GM12878 (cell line): Measurements from ENCODE around the gene TMEM168.

Experiments
- EZH2 ChIP-seq: IDR thresholded peaks from 2 replicates; pipeline ENCODE4 v1.6.1; 2012; ENCODE audit warnings: low read depth, mild to moderate bottlenecking, control low read depth, inconsistent platforms, low read length, borderline replicate concordance; ENCODE audit not compliant: control insufficient read depth
- JUNB ChIP-seq: IDR thresholded peaks from 2 replicates; pipeline ENCODE4 v1.6.1; 2016; ENCODE audit warnings: antibody characterized with exemption, mild to moderate bottlenecking
- MYC ChIP-seq: IDR thresholded peaks from 2 replicates; pipeline ENCODE4 v1.6.1; 2011; ENCODE audit warnings: mild to moderate bottlenecking, low read length, moderate library complexity, inconsistent platforms; ENCODE audit not compliant: insufficient read depth, insufficient replicate concordance, insufficient read length, severe bottlenecking
- POLR2A ChIP-seq: IDR thresholded peaks from 2 replicates; pipeline ENCODE4 v1.6.1; 2011; ENCODE audit warnings: low read depth, mild to moderate bottlenecking, low read length
- TARDBP ChIP-seq: IDR thresholded peaks from 2 replicates; pipeline ENCODE4 v1.6.1; 2016; ENCODE audit warnings: borderline replicate concordance
- TF ChIP-seq, protein P1 (sequence below), 3 experiments: IDR thresholded peaks in 2 of 3; conservative IDR thresholded peaks in 1 of 3; 2 replicates each; pipeline ENCODE4 v1.5.1; 2011; ENCODE audit warnings: low read depth in 3 of 3, low read length in 3 of 3, mild to moderate bottlenecking in 3 of 3, control low read depth in 2 of 3, moderate library complexity in 2 of 3, inconsistent platforms in 1 of 3, mixed read lengths in 1 of 3; ENCODE audit not compliant: control insufficient read depth in 2 of 3, insufficient read depth in 1 of 3; ENCODE audit errors: extremely low read depth in 1 of 3
- TF ChIP-seq, protein P2 (sequence below): IDR thresholded peaks from 2 replicates; pipeline ENCODE4 v1.6.1; 2012; ENCODE audit warnings: low read depth, low read length, improper control_type of control experiment

DNA sequence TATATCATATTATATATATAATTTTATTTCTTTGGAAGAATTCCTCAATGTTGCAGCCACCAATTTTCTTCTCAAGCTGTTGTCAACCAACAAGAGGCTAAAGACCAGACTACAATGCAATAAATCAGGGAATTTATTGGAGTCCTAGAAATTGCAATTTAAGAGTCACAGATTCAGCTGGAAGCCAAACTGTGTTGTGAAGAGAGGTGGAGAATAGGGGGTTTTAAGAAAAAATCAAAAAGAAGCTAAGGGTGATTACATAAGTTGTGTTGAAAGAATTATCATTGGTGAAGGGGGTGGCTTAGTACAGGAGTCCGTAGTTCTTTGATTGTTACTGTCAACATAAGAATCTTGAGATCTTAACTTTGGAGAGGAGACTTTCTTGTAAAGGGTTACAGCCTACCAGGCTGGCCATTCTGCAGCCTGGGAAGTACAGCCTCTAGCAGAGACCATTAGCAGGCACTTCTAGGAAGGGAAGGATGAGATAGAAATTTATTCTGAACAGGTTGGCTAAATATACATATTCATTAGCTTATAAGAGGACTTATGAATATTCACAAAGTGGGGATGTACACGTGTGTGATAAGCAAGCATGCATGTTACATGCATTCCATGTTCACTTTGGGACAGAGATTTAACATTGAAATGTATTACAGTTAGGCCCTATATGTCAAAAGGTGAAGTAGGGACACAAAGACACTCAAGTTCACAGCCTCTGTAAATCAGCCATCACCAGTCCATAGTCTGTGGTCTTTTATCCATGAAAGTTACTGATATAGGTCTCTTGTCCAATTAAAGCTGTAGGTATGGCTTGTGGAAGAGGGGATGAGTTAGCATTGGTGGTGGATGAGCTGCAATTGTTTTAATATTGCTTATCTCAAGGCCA lies 8.3 kb upstream of the TMEM168 start:
- TF ChIP-seq EZH2 (no peak), TARDBP (no peak), JUNB (no peak), MYC (no peak), POLR2A (no peak)
- TF ChIP-seq, protein P1, sequence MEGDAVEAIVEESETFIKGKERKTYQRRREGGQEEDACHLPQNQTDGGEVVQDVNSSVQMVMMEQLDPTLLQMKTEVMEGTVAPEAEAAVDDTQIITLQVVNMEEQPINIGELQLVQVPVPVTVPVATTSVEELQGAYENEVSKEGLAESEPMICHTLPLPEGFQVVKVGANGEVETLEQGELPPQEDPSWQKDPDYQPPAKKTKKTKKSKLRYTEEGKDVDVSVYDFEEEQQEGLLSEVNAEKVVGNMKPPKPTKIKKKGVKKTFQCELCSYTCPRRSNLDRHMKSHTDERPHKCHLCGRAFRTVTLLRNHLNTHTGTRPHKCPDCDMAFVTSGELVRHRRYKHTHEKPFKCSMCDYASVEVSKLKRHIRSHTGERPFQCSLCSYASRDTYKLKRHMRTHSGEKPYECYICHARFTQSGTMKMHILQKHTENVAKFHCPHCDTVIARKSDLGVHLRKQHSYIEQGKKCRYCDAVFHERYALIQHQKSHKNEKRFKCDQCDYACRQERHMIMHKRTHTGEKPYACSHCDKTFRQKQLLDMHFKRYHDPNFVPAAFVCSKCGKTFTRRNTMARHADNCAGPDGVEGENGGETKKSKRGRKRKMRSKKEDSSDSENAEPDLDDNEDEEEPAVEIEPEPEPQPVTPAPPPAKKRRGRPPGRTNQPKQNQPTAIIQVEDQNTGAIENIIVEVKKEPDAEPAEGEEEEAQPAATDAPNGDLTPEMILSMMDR (IDR thresholded peaks at IDR 0.05 in 2 of 3, conservative IDR thresholded peaks at IDR 0.05 in 1 of 3; ENCODE audit: control insufficient read depth in 2 of 3, extremely low read depth in 1 of 3, insufficient read depth in 1 of 3, low read depth in 3 of 3, low read length in 3 of 3): no peak
- TF ChIP-seq, protein P2, sequence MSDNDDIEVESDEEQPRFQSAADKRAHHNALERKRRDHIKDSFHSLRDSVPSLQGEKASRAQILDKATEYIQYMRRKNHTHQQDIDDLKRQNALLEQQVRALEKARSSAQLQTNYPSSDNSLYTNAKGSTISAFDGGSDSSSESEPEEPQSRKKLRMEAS: no peak
